OCI-M2 (cell line): ENCODE results near the gene PIBF1.
"Not testable (repeated sequence)": the region's sequence is repeated elsewhere in the genome, so short reads cannot be mapped to it uniquely, and the experiment has no call there.

Experiments
- DNase-seq: peaks from one replicate; lab custom pipeline; 2025; ENCODE audit not compliant: unreplicated experiment; lab: John Stamatoyannopoulos, UW

Gene PIBF1

GRCh38 chr13:72820156-72820897, 38.4 kb downstream of the PIBF1 start:
- DNase-seq: no peak

GRCh38 chr13:72820898-72821279, 39.0 kb downstream of the PIBF1 start:
- DNase-seq: no peak

- DNase-seq: no peak
Observed at GRCh38 chr13:72823081-72823480, 41.1 kb downstream of the PIBF1 start.

- DNase-seq: no peak
Observed at GRCh38 chr13:72823724-72824123, 41.8 kb downstream of the PIBF1 start.

- no peak for DNase-seq
Observed at GRCh38 chr13:72834601-72835000, 52.7 kb downstream of the PIBF1 start.

- no peak for DNase-seq
Observed at GRCh38 chr13:72839831-72840426, 58.0 kb downstream of the PIBF1 start.

- no peak for DNase-seq
Observed at GRCh38 chr13:72842991-72843390, 61.1 kb downstream of the PIBF1 start.

- DNase-seq: not testable (repeated sequence)
Observed at GRCh38 chr13:72845148-72845547, 63.2 kb downstream of the PIBF1 start.

GRCh38 chr13:72849571-72849970, 67.6 kb downstream of the PIBF1 start:
- DNase-seq: no peak

- DNase-seq: no peak
Observed at GRCh38 chr13:72850959-72851677, 69.2 kb downstream of the PIBF1 start.

GRCh38 chr13:72851678-72852014, 69.7 kb downstream of the PIBF1 start:
- DNase-seq: no peak

- no peak for DNase-seq
Observed at GRCh38 chr13:72852207-72852606, 70.3 kb downstream of the PIBF1 start.

- no peak for DNase-seq
Observed at GRCh38 chr13:72853000-72853399, 71.1 kb downstream of the PIBF1 start.

- no peak for DNase-seq
Observed at GRCh38 chr13:72864142-72865011, 82.4 kb downstream of the PIBF1 start.

- DNase-seq: no peak
Observed at GRCh38 chr13:72868229-72868628, 86.3 kb downstream of the PIBF1 start.

- no peak for DNase-seq
Observed at GRCh38 chr13:72875233-72875632, 93.3 kb downstream of the PIBF1 start.

- DNase-seq: no peak
Observed at GRCh38 chr13:72884101-72884500, 102.2 kb downstream of the PIBF1 start.

- no peak for DNase-seq
Observed at GRCh38 chr13:72886272-72887067, 104.5 kb downstream of the PIBF1 start.

- peak; percentile 6 for DNase-seq
Observed at GRCh38 chr13:72889495-72889894, 107.6 kb downstream of the PIBF1 start.

GRCh38 chr13:72890546-72890945, 108.6 kb downstream of the PIBF1 start:
- no peak for DNase-seq

- DNase-seq: no peak
Observed at GRCh38 chr13:72891423-72891822, 109.5 kb downstream of the PIBF1 start.
